HG03575 (cell line): Measurements from ENCODE around the gene TEKT5.
"Not testable (repeated sequence)": the region's sequence is repeated elsewhere in the genome, so short reads cannot be mapped to it uniquely, and the experiment has no call there.

ENCODE experiments used
- ATAC-seq: cut with Tn5 transposase; IDR thresholded peaks from one replicate; pipeline ENCODE4 v1.9.1; 2021; ENCODE audit not compliant: unreplicated experiment, insufficient number of reproducible peaks, low FRiP score; ENCODE audit errors: extremely low read depth

TEKT5 gene

DNA sequence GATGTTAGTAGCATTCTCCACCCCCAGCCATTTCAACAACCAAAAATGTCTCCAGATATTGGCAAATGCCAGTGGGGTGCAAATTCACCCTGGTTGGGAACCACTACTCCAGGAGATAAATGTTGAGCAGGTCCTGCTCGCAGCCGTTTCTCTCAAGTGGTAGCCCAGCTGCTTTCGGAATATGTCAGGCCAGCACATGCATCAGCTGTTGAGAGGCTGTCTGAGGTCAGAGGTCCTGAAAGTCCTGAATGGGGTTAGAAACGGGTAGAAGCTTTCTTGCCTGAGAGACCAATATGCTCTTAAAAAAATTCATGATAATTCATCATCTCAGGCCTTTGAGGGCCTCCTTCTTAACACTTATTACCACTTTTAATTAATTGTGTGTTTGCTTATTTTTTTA is 31.0 kb downstream of the TEKT5 start:
- no peak for ATAC-seq

DNA sequence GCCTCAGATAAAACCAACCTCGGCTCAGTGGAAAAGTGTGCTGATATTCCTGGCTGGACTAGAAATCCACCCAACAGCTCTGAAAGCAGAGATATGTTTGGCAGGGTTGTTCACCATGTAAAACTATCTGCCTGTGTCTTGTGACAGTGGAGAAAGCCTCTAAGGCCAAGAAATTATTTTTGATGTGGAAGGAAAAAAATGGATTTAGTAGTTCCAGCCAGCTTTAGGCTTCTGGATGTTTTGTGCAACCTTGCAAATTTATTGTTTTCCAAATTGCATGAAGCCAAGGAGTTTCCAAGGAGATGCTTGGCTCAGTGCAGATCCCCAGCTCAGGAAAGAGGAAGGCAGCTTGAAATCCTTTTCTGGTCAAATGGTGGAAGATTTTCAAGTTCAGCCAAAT is 31.6 kb downstream of the TEKT5 start:
- ATAC-seq, result no peak

DNA sequence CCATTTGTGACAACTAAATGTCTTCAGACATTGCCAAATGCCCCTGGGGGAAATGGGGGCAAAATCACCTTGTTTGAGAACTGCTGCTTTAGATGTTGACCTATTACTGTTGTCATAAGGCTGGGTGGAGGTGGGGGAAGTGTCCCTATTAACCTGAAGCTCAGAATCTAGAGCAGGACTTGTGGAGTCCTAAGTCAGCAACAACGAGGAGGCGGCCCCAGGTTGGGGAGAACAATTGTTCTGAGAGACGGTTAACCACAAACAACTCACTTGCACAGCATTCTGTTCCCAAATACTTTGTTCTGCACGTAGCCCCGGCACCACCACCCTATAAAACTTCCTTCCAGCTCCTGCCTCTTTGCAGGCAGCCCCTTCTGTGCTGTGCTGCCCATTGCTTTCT is 32.5 kb downstream of the TEKT5 start:
- no peak for ATAC-seq

DNA sequence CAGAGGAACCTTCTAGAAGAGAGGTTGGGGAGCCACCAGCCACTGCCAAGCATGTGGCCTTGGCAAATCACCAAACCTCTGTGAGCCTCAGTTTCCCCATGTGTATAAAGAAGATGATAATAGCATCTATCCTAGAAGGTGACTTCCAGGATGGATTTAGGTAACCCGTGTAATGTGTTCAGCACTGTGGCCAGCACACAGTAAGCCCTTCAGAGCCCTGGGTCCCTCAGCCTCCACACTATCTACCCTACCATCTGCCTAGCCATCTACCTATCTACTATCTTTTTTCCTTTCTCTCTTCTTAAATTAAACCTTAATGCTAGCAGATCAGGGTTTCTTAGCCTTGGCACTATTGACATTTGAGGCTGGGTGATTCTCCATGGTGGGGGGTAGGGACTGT is 33.0 kb downstream of the TEKT5 start:
- no peak for ATAC-seq

DNA sequence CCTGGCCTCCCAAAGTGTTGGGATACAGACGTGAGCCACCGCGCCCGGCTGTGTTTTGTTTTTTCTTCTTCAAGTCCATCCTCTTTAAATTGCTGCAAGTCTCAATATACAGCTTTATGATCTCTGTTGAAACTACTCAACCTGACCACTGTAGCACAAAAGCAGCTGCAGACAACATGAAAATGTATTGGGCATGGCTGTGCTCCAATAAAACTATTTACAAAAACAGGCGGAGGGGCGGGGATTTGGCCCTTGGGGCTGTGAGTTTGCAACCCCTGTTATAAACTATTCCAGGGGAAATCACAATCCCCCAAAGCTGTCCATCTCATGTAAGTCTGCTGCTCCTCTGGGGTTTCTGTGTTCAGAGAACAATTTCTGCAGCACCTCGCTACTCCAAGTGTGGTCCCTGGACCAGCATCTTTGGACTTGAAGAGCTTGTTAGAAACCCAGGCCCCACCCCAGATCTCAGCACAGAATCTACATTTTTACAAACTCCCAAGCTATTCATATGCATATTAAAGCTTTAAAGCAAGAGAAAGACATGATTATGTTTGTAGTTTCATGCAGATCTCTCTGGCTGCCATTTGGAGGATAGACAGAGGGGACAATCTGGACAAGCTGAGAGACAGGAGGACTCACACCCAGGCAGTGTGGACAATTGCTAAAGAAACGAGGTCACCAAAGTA is 33.6 kb downstream of the TEKT5 start:
- ATAC-seq, result no peak

DNA sequence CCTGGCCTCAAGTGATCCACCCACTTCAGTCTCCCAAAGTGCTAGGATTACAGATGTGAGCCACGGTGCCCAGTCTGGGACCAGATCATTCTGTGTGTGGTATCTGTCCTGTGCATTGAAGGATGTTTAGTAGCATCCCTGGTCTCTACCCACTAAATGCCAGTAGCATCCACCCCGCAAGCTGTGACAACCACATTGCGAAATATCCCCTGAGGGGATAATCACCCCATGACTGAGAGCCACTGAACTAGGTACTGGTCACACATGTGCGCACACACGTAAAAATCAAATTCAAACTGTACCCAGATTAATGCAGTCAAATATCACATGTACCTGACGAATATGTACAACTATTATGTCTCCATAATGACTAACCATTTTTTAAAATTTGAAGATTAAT is 35.8 kb downstream of the TEKT5 start:
- ATAC-seq, result no peak

DNA sequence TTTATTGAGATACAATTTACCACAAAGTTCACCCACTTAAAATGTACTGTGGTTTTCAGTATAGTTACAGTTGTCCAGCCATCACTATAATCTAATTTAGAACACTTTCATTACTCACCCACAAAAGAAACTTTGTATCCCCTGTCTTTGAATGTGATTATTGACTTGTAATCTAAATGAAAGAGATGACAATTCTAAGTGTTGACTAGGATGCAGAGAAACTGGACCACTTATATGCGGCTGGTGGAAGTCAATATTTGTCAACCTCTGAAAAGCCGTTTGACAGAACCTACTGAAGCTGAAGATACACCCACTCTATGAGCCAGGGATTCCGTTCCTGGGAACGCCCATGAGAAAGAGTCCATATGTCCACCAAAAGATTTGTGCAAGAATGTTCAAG is 36.8 kb downstream of the TEKT5 start:
- ATAC-seq, result no peak

DNA sequence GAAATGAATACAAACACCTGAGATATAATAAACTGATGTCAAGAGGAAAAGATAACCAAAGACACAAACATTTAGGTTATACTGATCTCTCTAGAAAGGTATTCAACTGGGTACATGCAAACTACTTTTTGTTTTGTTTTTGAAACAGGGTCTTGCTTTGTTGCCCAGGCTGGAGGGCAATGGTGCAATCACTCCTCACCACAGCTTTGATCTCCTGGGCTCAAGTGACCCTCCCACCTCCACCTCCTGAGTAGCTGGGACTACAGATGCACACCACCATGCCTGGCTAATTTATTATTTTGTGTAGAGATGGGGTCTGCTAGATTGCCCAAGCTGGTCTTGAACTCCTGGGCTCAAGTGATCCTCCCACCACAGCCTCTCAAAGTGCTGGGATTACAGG is 38.1 kb downstream of the TEKT5 start:
- no peak for ATAC-seq

DNA sequence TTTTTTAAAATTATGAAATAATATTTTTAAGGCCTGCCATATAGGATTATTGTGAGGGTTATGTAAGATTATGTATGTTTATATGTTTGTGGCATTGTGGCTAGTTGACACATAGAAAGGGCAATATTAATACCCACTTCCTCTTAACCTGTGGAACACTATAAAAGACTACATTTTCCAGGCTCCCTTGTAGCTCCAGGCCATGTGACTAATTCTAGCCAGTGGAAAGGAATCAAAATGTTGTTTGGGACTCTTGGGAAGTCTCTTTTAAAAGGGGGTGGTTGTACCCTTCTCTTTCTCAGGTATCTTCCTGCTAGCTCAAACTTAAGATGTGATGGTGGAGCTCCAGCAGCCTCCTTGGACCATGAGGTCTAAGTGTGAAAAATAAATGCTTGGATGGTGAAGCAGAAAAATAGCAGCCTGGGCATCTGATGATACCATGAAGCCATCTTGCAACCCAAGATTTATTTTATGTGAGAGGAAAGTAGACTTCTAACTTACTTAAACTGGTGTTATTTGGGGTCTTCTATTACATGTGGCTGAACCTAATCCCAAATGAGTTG is 39.2 kb downstream of the TEKT5 start:
- ATAC-seq, result no peak

DNA sequence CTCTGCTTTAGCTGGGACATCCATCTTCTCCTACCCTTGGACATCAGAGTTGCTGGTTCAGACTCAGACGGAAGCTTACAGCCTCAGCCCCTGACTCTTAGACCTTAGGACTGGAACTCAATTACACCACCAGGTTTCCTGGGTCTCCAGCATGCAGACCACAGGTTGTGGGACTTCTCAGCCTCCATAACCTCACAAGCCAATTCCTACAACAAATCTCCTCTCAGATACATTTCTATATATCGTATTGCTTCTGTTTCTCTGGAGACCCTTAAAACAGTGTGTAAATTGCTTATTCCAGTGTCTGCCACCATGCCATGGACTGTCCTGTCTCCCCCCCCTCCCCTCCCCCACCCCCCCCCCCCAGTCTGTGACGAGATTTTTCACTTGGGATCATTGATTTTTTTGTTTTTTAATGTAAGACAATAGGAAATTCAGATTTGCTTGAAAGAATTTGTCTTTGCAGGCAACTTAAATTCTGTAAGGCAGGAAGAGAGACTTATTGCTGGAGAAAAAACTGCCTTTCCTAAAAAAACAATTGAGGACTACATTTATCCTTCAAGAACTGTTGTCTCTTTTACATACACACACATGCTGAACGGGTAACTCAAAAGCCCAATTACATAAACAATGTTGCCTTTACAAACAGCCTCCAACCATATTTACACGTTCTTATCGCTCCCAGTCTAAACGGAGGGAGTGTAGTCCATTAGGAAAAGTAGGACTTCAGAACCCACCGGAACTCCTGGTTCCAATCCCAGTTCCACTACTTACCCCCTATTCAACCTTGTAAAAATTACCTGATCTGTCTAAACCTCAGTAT is 39.9 kb downstream of the TEKT5 start:
- ATAC-seq, result no peak

DNA sequence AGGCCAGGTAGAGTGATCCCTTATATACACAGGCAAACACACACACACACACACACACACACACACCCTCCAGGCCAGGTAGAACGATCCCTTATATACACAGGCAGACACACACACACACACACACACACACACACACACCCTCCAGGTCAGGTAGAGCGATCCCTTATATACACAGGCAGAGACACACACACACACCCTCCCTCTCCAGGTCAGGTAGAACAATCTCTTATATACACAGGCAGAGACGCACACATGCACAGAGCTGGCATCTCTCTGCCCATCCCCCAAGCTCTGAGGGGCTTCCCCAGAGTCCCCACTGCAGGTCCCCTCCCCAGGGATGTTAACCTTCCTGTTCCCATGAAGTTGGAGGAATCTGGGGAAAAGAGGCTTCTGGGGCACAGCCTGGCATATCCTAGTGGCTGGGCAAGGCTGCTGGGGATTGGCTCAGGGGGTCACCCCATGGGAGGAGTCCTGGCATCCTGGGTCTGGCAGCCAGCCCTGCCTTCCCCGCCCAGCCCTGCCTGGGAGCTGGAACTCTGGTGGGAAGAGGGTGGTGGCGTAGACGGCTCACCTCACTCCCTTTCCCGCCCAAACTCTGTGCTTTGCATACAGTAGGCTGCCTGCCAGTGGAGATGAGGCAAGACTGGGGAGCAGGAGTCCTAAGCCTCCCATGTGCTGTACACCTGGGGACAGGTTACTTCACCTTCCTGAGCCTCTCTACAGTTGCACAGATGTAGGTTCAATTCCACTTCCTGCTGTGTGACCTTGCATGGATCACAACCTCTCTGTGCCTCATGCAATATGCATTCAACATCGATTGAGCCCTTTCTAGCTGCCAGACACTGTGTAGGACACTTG is 41.8 kb downstream of the TEKT5 start:
- ATAC-seq, result no peak

DNA sequence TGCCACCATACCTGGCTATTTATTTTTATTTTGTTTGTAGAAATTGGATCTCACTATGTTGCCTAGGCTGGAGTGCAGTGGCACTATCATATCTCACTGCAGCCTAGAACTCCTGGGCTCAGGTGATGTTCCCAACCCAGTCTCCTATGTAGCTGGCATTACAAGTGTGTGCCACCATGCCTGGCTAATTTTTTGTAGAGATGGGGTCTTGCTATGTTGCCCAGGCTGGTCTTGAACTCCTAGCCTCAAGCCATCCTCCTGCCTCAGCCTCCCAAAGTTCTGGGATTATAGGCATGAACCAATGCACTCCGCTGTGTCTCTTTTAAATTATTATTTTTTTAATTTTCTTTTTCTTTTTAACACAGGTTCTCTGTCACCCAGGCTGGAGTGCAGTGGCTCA is 45.6 kb downstream of the TEKT5 start:
- ATAC-seq, result not testable (repeated sequence)

DNA sequence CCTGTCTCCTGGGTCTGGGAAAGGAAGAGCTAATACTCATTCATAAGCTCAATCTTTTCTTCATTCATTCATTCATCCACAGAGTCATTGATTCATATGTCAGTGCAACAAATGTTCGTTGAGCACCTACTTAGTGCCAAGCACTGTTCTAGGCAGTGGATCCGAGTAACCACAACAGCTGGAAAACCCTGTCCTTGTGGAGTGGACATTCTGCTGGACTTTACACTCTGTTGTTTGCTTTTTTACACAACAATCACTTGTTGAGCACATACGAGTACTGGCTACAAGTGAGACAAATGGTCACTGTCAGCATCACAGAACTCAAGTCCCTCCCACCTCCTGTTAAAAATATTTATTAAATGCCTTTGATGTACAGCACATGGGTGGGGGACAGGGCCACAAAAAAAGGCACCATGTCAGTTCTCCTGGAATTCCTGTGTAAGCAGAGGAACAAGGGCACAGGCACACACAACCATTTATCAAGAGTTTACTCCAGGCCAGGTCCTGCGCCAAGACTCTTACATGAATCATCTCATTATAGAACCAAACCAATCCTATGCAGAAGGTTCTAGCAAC is 46.9 kb downstream of the TEKT5 start:
- no peak for ATAC-seq

DNA sequence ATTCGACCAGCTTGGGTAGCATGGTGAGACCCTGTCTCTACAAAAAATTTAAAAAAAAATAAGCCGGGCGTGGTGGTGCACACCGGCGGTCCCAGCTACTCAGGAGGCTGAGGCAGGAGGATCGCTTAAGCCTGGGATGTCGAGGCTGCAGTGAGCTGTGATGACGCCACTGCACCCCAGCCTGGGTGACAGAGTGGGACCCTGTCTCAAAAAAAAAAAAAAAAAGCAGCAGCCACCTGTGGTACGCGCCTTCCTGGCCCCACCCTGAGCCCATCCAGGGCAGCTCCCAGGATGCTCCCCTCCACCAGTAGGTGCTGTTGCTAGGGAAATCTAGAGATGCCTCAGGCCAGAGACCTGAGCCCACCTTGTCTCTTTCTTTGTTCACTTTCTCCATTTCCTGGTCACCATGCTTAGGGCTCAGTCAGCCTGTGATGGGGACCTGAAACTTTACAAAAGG is 47.4 kb downstream of the TEKT5 start:
- no peak for ATAC-seq

DNA sequence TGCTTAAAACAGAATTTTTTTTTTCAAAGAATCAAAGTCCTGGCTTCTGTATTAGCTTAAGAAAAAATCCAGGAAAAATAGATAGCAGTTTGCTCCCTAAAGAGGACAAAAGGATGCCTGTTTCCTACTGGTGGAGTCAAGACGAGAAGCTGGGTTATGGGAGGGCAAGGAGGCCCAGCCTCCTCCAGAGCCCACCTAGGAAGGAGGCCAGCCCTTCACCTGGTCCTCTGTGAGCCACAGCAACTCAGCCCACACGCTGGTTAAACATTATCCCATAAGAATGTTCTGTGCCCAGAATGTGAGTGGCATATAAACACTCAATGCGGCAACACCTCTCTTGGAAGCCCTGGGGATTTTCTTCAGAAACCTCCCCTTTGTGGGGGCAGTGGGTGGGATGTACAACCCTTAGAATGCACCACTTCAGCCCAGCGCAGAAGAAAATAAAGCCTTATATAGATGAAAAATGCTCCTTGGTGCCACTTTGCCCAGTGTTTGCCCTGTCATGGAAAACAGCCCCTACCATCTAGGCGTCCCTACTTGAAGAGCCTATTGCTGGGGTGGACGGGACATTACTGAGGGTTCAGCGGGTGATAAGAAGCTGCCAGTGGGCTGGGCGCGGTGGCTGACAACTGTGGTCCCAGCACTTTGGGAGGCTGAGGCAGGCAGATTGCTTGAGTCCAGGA is 48.0 kb downstream of the TEKT5 start:
- ATAC-seq, result no peak

DNA sequence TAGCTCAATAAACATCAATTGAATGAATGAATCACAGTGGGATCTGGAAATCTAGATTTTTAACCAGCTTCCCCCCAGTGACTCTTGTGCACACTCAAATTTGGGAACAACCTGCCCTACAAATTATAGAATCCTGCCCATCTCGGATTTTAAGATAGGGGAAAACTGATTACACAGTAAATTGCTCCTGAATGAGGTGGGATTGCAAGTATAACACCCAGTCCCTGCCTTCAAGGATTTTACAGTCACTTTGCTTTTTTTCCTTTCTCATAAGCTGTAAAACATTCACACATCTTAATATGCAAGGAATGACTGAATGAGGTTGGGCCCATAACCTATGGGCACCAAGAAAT is 48.5 kb downstream of the TEKT5 start:
- no peak for ATAC-seq

DNA sequence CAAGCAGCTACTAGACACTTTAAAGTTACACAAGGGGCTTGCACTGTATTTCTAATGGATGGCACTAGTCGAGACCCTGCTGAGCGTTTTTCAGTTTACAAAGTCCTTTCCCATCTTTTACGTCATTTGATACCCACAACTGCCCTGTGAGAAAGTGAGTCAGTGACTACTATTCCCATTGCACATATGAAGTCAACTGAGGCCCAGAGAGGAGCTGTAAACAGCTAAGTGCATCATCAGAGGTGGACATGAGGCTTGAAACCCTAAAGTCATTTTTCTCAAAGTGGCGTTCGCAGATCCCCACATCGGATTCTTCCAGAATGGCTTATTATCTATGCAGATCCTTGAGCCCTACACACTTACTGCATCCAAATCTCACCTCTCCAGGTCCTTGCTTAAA is 50.6 kb downstream of the TEKT5 start:
- no peak for ATAC-seq

DNA sequence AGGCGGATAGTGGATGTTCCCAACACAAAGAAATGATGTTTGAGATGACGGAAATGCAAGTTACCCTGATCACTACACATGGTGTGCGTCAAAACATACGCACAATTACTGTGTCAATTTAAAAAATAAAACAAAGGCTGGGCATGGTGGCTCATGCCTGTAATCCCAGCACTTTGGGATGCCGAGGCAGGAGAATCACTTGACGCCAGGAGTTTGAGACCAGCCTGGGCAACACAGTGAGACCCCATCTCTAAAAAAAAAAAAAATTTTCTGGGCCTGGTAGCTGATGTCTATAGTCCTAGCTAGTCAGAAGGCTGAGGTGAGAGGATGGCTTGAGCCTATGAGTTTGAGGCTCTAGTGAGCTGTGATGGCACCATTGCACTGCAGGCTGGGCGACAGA is 51.8 kb downstream of the TEKT5 start:
- ATAC-seq, result no peak
